Panc1 (cell line): ENCODE results near the gene SRP19. TPM values are rescaled to one million over a fixed set of nuclear protein-coding genes. Genes with fewer than 3 reads are reported as not detected.

Experiments used
- ATAC-seq: fragments of 200-7000 bp; cut with Tn5 transposase; 2 replicates; pipeline ENCODE4 v1.9.1; 2020; ENCODE audit warnings: mild to moderate bottlenecking, moderate library complexity
- BruUV-seq: library from RNA; stranded (reverse); fragments of 400-500 nt; replicated peaks from 2 replicates; lab custom pipeline; 2021; lab: Mats Ljungman, UMichigan
- CTCF ChIA-PET: fragments of 300-600 bp; sonication (Branson Sonifier 250); formaldehyde crosslinking; loops from one replicate; lab custom pipeline; 2022; ENCODE audit warnings: antibody characterized with exemption; lab: Charles Lee
- POLR2A ChIA-PET: fragments of 300-600 bp; sonication (Branson Sonifier 250); formaldehyde crosslinking; loops from one replicate; lab custom pipeline; 2022; ENCODE audit warnings: antibody characterized with exemption; lab: Charles Lee
- DNase-seq: peaks from one replicate; pipeline ENCODE4 v3.0.0-alpha.2; 2010; ENCODE audit warnings: low read depth, low spot score
- H3K27ac ChIP-seq: 2 replicates; pipeline ENCODE4 v1.5.1; 2011; ENCODE audit warnings: mild to moderate bottlenecking, low read length, inconsistent platforms
- H3K27me3 ChIP-seq: fragments of 200-500 bp; sonication (Bioruptor generic); 2 replicates; pipeline ENCODE4 v1.6.0; 2014; ENCODE audit warnings: low read length, inconsistent platforms; ENCODE audit not compliant: control insufficient read depth, insufficient read depth
- H3K36me3 ChIP-seq: fragments of 200-500 bp; sonication (Bioruptor generic); 2 replicates; pipeline ENCODE4 v1.5.1; 2014; ENCODE audit warnings: inconsistent platforms, mild to moderate bottlenecking, low read length, moderate library complexity; ENCODE audit not compliant: control insufficient read depth, insufficient read depth
- H3K4me1 ChIP-seq: 2 replicates; pipeline ENCODE4 v1.5.1; 2011; ENCODE audit warnings: inconsistent platforms, mild to moderate bottlenecking, low read length, moderate library complexity; ENCODE audit not compliant: control insufficient read depth, insufficient read depth
- H3K4me3 ChIP-seq, 2 experiments: 2 replicates each; pipeline ENCODE4 v1.5.1; 2011 to 2012; ENCODE audit warnings: low read depth in 2 of 2, low read length in 2 of 2, mild to moderate bottlenecking in 2 of 2, inconsistent platforms in 1 of 2, moderate library complexity in 1 of 2
- H3K9me3 ChIP-seq: fragments of 200-500 bp; sonication (Bioruptor generic); 2 replicates; pipeline ENCODE4 v1.5.1; 2014; ENCODE audit warnings: low read depth, mild to moderate bottlenecking, inconsistent platforms, low read length, moderate library complexity; ENCODE audit not compliant: control insufficient read depth, insufficient read depth
- POLR2AphosphoS5 ChIP-seq: IDR thresholded peaks from 2 replicates; pipeline ENCODE4 v1.6.1; 2012; ENCODE audit warnings: mild to moderate bottlenecking, low read depth, low read length, moderate library complexity
- SIN3A ChIP-seq: IDR thresholded peaks from 2 replicates; pipeline ENCODE4 v1.6.1; 2012; ENCODE audit warnings: low read depth, mild to moderate bottlenecking, low read length, moderate library complexity, borderline replicate concordance; ENCODE audit not compliant: insufficient read depth
- TCF7L2 ChIP-seq: IDR thresholded peaks from 2 replicates; pipeline ENCODE4 v1.6.1; 2011; ENCODE audit warnings: mild to moderate bottlenecking, low read depth, low read length, inconsistent platforms
- in situ Hi-C: cut with HindIII; loops from 2 replicates; pipeline ENCODE4 v1.10.0; 2016; ENCODE audit warnings: low sequenced_read_pairs, low pct_unique_long_range_greater_than_20kb
- intact Hi-C: fragments of 100-400 bp; cut with micrococcal nuclease; formaldehyde crosslinking; loops from one replicate; pipeline ENCODE4 v1.10.0; 2022; ENCODE audit not compliant: unreplicated experiment
- total RNA-seq: library from RNA; stranded (reverse); gene quantifications from one replicate; pipeline ENCODE4 v1.2.1, GENCODE V29; 2021; ENCODE audit not compliant: unreplicated experiment
- TF ChIP-seq, protein P1 (sequence below): fragments of 450-650 bp; IDR thresholded peaks from 2 replicates; pipeline ENCODE4 v1.5.1; 2017; ENCODE audit warnings: mild to moderate bottlenecking
- TF ChIP-seq, protein P2 (sequence below), 2 experiments: IDR thresholded peaks; 2 replicates each; pipeline ENCODE4 v1.6.1; 2011 to 2012; ENCODE audit warnings: low read depth in 2 of 2, control low read depth in 1 of 2, low read length in 1 of 2, mild to moderate bottlenecking in 1 of 2, moderate library complexity in 1 of 2; ENCODE audit not compliant: insufficient read depth in 1 of 2

Gene SRP19
- total RNA-seq, 1 experiment from 2014 or later: 55.8 TPM

DNA sequence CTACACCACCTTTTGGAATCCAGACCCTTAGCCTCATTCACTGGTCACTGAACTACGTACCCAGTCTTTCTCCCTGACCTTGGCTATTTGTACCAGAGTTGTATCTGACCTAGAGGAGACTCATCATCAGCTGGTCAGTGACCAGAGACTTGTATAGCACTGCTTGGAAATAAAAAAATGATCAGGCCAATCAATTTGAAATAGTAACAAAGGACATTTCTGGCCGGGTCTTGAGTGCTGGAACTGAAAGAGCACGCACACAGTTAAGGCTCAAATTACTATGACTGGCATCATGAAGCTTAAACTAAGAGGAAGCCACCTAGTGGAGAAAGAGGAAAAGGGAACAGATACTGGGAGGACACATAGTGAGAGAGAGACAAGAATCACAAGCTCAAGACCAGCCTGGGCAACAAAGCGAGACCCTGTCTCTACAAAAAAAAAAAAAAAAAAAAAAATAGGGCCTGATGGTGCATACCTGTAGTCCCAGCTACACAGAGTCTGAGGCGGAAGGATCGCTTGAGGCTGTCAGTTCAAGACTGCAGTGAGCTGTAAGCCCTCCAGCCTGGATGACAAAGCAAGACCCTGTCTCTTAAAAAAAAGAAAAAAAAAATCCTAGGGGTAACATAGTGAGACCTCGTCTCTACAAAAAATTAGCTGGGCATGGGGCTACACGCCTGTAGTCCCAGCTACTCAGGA lies 12.8 kb upstream of the SRP19 start:
- Histone ChIP-seq H3K4me3 (peak overlapping the region in 1 of 2 experiments; percentile 25; a peak in 1 of 4 replicates), H3K27ac (peak overlapping the region; percentile 55; the same call in 1 of the 2 replicates), H3K4me1 (no peaks in the 10 kb centered on the region), H3K36me3 (no peaks in the 10 kb centered on the region), H3K9me3 (no peaks in the 10 kb centered on the region), H3K27me3 (no peaks in the 10 kb centered on the region)
- ATAC-seq (peak; percentile 98), DNase-seq (peak; percentile 64)
- no peak for TF ChIP-seq TCF7L2
- TF ChIP-seq, protein P1, sequence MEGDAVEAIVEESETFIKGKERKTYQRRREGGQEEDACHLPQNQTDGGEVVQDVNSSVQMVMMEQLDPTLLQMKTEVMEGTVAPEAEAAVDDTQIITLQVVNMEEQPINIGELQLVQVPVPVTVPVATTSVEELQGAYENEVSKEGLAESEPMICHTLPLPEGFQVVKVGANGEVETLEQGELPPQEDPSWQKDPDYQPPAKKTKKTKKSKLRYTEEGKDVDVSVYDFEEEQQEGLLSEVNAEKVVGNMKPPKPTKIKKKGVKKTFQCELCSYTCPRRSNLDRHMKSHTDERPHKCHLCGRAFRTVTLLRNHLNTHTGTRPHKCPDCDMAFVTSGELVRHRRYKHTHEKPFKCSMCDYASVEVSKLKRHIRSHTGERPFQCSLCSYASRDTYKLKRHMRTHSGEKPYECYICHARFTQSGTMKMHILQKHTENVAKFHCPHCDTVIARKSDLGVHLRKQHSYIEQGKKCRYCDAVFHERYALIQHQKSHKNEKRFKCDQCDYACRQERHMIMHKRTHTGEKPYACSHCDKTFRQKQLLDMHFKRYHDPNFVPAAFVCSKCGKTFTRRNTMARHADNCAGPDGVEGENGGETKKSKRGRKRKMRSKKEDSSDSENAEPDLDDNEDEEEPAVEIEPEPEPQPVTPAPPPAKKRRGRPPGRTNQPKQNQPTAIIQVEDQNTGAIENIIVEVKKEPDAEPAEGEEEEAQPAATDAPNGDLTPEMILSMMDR: peak; percentile 81
- ChIA-PET CTCF (interaction anchor here (0.5 to 1.2 kb wide), 18 partner anchors 11 to 781 kb away, joined by 3 to 9 read pairs (median 6); no protein-coding TSS in a partner anchor), POLR2A (interaction anchor here (0.6 kb wide), 1 partner anchor 646 kb away, joined by 3 read pairs; no protein-coding TSS in a partner anchor)
- in situ Hi-C loops: no loop called here
- intact Hi-C loops: loop anchor here (5.0 kb wide), 2 partner anchors 156 to 296 kb away; no protein-coding TSS in a partner anchor
- no TSS peak for BruUV-seq

DNA sequence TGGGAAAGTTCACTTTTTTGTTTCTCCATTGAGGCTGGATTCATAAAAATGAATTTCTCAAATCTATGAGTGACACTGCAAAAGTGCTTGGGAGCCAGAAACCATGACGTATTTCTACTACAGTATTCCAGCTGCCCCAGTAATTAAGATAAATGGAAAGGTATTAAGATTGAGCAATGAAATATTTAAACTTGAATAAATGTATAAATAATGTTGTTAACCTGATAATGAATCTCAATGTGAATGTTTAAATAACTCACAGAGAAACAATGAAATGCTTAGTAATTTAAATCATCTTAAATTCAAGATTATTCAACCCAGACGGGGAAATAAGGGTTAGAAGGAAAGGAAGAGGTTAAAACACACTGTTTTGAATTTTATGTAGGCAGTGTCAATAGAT lies 11.2 kb upstream of the SRP19 start:
- H3K4me3 ChIP-seq: no peak overlapping the region
- TF ChIP-seq, protein P1: no peak
- no peak for TF ChIP-seq POLR2AphosphoS5
- no peak for TF ChIP-seq SIN3A
- TF ChIP-seq, protein P2, sequence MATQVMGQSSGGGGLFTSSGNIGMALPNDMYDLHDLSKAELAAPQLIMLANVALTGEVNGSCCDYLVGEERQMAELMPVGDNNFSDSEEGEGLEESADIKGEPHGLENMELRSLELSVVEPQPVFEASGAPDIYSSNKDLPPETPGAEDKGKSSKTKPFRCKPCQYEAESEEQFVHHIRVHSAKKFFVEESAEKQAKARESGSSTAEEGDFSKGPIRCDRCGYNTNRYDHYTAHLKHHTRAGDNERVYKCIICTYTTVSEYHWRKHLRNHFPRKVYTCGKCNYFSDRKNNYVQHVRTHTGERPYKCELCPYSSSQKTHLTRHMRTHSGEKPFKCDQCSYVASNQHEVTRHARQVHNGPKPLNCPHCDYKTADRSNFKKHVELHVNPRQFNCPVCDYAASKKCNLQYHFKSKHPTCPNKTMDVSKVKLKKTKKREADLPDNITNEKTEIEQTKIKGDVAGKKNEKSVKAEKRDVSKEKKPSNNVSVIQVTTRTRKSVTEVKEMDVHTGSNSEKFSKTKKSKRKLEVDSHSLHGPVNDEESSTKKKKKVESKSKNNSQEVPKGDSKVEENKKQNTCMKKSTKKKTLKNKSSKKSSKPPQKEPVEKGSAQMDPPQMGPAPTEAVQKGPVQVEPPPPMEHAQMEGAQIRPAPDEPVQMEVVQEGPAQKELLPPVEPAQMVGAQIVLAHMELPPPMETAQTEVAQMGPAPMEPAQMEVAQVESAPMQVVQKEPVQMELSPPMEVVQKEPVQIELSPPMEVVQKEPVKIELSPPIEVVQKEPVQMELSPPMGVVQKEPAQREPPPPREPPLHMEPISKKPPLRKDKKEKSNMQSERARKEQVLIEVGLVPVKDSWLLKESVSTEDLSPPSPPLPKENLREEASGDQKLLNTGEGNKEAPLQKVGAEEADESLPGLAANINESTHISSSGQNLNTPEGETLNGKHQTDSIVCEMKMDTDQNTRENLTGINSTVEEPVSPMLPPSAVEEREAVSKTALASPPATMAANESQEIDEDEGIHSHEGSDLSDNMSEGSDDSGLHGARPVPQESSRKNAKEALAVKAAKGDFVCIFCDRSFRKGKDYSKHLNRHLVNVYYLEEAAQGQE (IDR thresholded peaks at IDR 0.05; ENCODE audit: insufficient read depth in 1 of 2, low read depth in 2 of 2, low read length in 1 of 2): no peak
- TF ChIP-seq TCF7L2: no peak
- CTCF ChIA-PET: no interaction called here
- no TSS peak for BruUV-seq
- H3K36me3 ChIP-seq: no peaks in the 10 kb centered on the region
- no peaks in the 10 kb centered on the region for H3K9me3 ChIP-seq
- no peaks in the 10 kb centered on the region for H3K4me1 ChIP-seq
- no peaks in the 10 kb centered on the region; the same call in 1 of the 2 replicates for H3K27me3 ChIP-seq
- POLR2A ChIA-PET: no interaction called here
- in situ Hi-C loops: no loop called here
- no peak for DNase-seq
- H3K27ac ChIP-seq: no peak overlapping the region
- intact Hi-C loops: loop anchor here (5.0 kb wide), 2 partner anchors 158 to 298 kb away; no protein-coding TSS in a partner anchor
- no peak for ATAC-seq
